ENCODE measurements around the gene LRRC26. TPM values are rescaled to one million over a fixed set of nuclear protein-coding genes. Genes with fewer than 3 reads are reported as not detected.

LRRC26 gene
- total and polyA plus RNA-seq, 4 donors = 0.12 to 5.2 (median 0.57) TPM

- no peak overlapping the region for H3K9ac ChIP-seq (ENCODE audit: insufficient read depth in 1 of 2, low read length in 2 of 2)
- no peaks in the 10 kb centered on the region for H3K9me3 ChIP-seq (ENCODE audit: control insufficient read depth in 4 of 4, insufficient read depth in 3 of 4, low read length in 3 of 4)
- no peak overlapping the region for H3K4me3 ChIP-seq
- H3K27ac ChIP-seq (ENCODE audit: low read depth in 1 of 2, low read length in 1 of 2) = no peak overlapping the region
- no peak for DNase-seq
- peaks cover 0 to 14% (median 0%) of the 10 kb centered on the region in 5 donors for H3K4me1 ChIP-seq (ENCODE audit: control insufficient read depth in 5 of 5, insufficient read depth in 5 of 5, low read length in 5 of 5)
- WGBS, 2 donors = 96 to 97% methylated on average over 19 of the region's 19 CpGs
- H3K27me3 ChIP-seq (ENCODE audit: control insufficient read depth in 3 of 3, insufficient read depth in 3 of 3, low read length in 2 of 3) = no peaks in the 10 kb centered on the region
- no peak for TF ChIP-seq CTCF (IDR thresholded peaks at IDR 0.05; ENCODE audit: control extremely low read depth, extremely low read depth)
- peaks cover 0 to 26% (median 3%) of the 10 kb centered on the region in 4 donors for H3K36me3 ChIP-seq (ENCODE audit: control insufficient read depth in 4 of 4, insufficient read depth in 4 of 4, low read length in 4 of 4)
- ATAC-seq (ENCODE audit: insufficient read depth, low FRiP score) = no peak
These were observed 44.8 kb upstream of the LRRC26 start for GRCh38 chr9:137214620-137215019.

GRCh38 chr9:137213160-137214060 is 43.6 kb upstream of the LRRC26 start:
- Histone ChIP-seq H3K4me3 (no peak overlapping the region), H3K27me3 (ENCODE audit: control insufficient read depth in 3 of 3, insufficient read depth in 3 of 3, low read length in 2 of 3) (no peaks in the 10 kb centered on the region), H3K27ac (ENCODE audit: low read depth in 1 of 2, low read length in 1 of 2) (no peak overlapping the region), H3K9ac (ENCODE audit: insufficient read depth in 1 of 2, low read length in 2 of 2) (no peak overlapping the region), H3K4me1 (ENCODE audit: control insufficient read depth in 5 of 5, insufficient read depth in 5 of 5, low read length in 5 of 5) (peaks cover 0 to 10% (median 0%) of the 10 kb centered on the region in 5 donors), H3K36me3 (ENCODE audit: control insufficient read depth in 4 of 4, insufficient read depth in 4 of 4, low read length in 4 of 4) (peaks cover 0 to 32% (median 6%) of the 10 kb centered on the region in 4 donors), H3K9me3 (ENCODE audit: control insufficient read depth in 4 of 4, insufficient read depth in 3 of 4, low read length in 3 of 4) (no peaks in the 10 kb centered on the region)
- TF ChIP-seq CTCF (IDR thresholded peaks at IDR 0.05; ENCODE audit: control extremely low read depth, extremely low read depth) = no peak
- ATAC-seq (ENCODE audit: insufficient read depth, low FRiP score) = no peak
- DNase-seq = no peak
- 91 to 95% methylated on average over 48 to 49 of the region's 49 CpGs for WGBS, 2 donors

- no peak overlapping the region for H3K27ac ChIP-seq (ENCODE audit: low read depth in 1 of 2, low read length in 1 of 2)
These were observed 42.7 kb upstream of the LRRC26 start for GRCh38 chr9:137212520-137212919.

More at GRCh38 chr9:137212520-137212919, 42.7 kb upstream of the LRRC26 start:
- WGBS, 2 donors = 88 to 89% methylated on average over 21 of the region's 21 CpGs
- DNase-seq (no peak), ATAC-seq (ENCODE audit: insufficient read depth, low FRiP score) (no peak)
- Histone ChIP-seq H3K9ac (ENCODE audit: insufficient read depth in 1 of 2, low read length in 2 of 2) (no peak overlapping the region), H3K9me3 (ENCODE audit: control insufficient read depth in 4 of 4, insufficient read depth in 3 of 4, low read length in 3 of 4) (no peaks in the 10 kb centered on the region), H3K36me3 (ENCODE audit: control insufficient read depth in 4 of 4, insufficient read depth in 4 of 4, low read length in 4 of 4) (peaks cover 0 to 32% (median 6%) of the 10 kb centered on the region in 4 donors), H3K4me3 (no peak overlapping the region), H3K27me3 (ENCODE audit: control insufficient read depth in 3 of 3, insufficient read depth in 3 of 3, low read length in 2 of 3) (no peaks in the 10 kb centered on the region), H3K4me1 (ENCODE audit: control insufficient read depth in 5 of 5, insufficient read depth in 5 of 5, low read length in 5 of 5) (peaks cover 0 to 3% (median 0%) of the 10 kb centered on the region in 5 donors)
- no peak for TF ChIP-seq CTCF (IDR thresholded peaks at IDR 0.05; ENCODE audit: control extremely low read depth, extremely low read depth)

Measured in lung (tissue), 12 donors.